Right atrium auricular region (tissue), 2 donors: ENCODE data around the gene XK. TPM values are rescaled to one million over a fixed set of nuclear protein-coding genes. Genes with fewer than 3 reads are reported as not detected.

Experiments used
- DNase-seq: peaks from one replicate; pipeline ENCODE4 v3.0.0-alpha.2; 2019; ENCODE audit warnings: low spot score
- H3K27ac ChIP-seq, 2 donors: fragments of 200-600 bp; sonication (generic); 1 replicate in 1 of 2; 2 replicates in 1 of 2; pipeline ENCODE4 v1.5.1; 2016 to 2019
- H3K27me3 ChIP-seq, 2 donors: fragments of 200-600 bp; sonication (generic); one replicate each; pipeline versions ENCODE4 v1.5.1 to v1.6.0; 2017 to 2019
- H3K36me3 ChIP-seq: fragments of 200-600 bp; sonication (generic); one replicate; pipeline ENCODE4 v1.5.1; 2016
- H3K4me1 ChIP-seq, 2 donors: fragments of 200-600 bp; sonication (generic); one replicate each; pipeline versions ENCODE4 v1.5.1 to v1.6.0; 2017 to 2019
- H3K4me3 ChIP-seq, 2 donors: fragments of 200-600 bp; sonication (generic); 1 replicate in 1 of 2; 2 replicates in 1 of 2; pipeline ENCODE4 v1.5.1; 2017 to 2019; ENCODE audit warnings: mild to moderate bottlenecking in 1 of 2, moderate library complexity in 1 of 2
- H3K9me3 ChIP-seq, 2 donors: fragments of 200-600 bp; sonication (generic); one replicate each; pipeline ENCODE4 v1.5.1; 2019
- total RNA-seq, 2 donors: library from RNA; depleted of rRNA; stranded (reverse); fragments of >200 nt; gene quantifications; one replicate each; pipeline ENCODE4 v1.1.0, GENCODE V29; 2016
- TF ChIP-seq, protein P1 (sequence below), 2 donors: fragments of 200-600 bp; sonication (generic); IDR thresholded peaks; one replicate each; pipeline ENCODE4 v1.5.1; 2019; ENCODE audit warnings: antibody characterized with exemption in 2 of 2

Gene XK
- total RNA-seq, 2 donors from 2014 or later: 5.1 to 10.1 TPM

GRCh38 chrX:37776283-37776986, 90.8 kb downstream of the XK start:
- no peak overlapping the region for H3K4me3 ChIP-seq
- H3K4me1 ChIP-seq: no peaks in the 10 kb centered on the region
- DNase-seq: no peak
- no peak overlapping the region for H3K27ac ChIP-seq
- H3K9me3 ChIP-seq: no peaks in the 10 kb centered on the region
- no peaks in the 10 kb centered on the region for H3K27me3 ChIP-seq
- no peaks in the 10 kb centered on the region for H3K36me3 ChIP-seq
- TF ChIP-seq, protein P1, sequence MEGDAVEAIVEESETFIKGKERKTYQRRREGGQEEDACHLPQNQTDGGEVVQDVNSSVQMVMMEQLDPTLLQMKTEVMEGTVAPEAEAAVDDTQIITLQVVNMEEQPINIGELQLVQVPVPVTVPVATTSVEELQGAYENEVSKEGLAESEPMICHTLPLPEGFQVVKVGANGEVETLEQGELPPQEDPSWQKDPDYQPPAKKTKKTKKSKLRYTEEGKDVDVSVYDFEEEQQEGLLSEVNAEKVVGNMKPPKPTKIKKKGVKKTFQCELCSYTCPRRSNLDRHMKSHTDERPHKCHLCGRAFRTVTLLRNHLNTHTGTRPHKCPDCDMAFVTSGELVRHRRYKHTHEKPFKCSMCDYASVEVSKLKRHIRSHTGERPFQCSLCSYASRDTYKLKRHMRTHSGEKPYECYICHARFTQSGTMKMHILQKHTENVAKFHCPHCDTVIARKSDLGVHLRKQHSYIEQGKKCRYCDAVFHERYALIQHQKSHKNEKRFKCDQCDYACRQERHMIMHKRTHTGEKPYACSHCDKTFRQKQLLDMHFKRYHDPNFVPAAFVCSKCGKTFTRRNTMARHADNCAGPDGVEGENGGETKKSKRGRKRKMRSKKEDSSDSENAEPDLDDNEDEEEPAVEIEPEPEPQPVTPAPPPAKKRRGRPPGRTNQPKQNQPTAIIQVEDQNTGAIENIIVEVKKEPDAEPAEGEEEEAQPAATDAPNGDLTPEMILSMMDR (IDR thresholded peaks at IDR 0.05): no peak

DNA sequence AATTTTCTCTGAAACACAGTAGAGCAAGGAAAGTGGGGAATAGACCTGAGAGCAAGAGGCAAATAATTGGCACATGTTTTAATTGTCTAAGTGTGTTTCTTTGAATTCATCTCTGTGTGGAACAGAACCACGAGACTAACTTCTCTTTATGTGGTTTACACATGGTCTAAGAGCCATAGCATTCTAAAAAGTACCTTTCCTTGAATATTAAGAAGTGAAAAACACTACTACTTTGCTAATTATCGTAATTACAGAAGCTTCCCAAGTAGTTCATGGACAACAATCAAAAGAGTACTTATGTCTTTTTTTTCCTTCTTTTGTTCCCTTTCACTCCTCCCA, 91.4 kb downstream of the XK start:
- no peaks in the 10 kb centered on the region for H3K4me1 ChIP-seq
- TF ChIP-seq, protein P1 (IDR thresholded peaks at IDR 0.05): no peak
- no peak overlapping the region for H3K27ac ChIP-seq
- no peaks in the 10 kb centered on the region for H3K9me3 ChIP-seq
- H3K4me3 ChIP-seq: no peak overlapping the region
- H3K27me3 ChIP-seq: no peaks in the 10 kb centered on the region
- no peaks in the 10 kb centered on the region for H3K36me3 ChIP-seq
- DNase-seq: no peak

GRCh38 chrX:37779857-37780256, 94.3 kb downstream of the XK start, which contains the start of gene CYBB:
TSS of gene CYBB (plus strand) at chrX:37780059. CDS start at chrX:37780078, 19 bp downstream.
- H3K36me3 ChIP-seq: no peaks in the 10 kb centered on the region
- no peaks in the 10 kb centered on the region for H3K4me1 ChIP-seq
- no peak for DNase-seq
- no peaks in the 10 kb centered on the region for H3K9me3 ChIP-seq
- no peaks in the 10 kb centered on the region for H3K27me3 ChIP-seq
- TF ChIP-seq, protein P1 (IDR thresholded peaks at IDR 0.05): no peak
- H3K27ac ChIP-seq: no peak within 1 kb of the TSS
- no peak within 1 kb of the TSS for H3K4me3 ChIP-seq

- DNase-seq: no peak
- H3K36me3 ChIP-seq: no peaks in the 10 kb centered on the region
- no peaks in the 10 kb centered on the region for H3K9me3 ChIP-seq
- H3K27me3 ChIP-seq: no peaks in the 10 kb centered on the region
- no peaks in the 10 kb centered on the region for H3K4me1 ChIP-seq
- H3K27ac ChIP-seq: no peak overlapping the region
- TF ChIP-seq, protein P1 (IDR thresholded peaks at IDR 0.05): no peak
- no peak overlapping the region for H3K4me3 ChIP-seq
Measured at GRCh38 chrX:37781081-37781480, 95.5 kb downstream of the XK start.

Other genes with a start within 250 kb of the XK start
- under 1 TPM; 0.07 to 0.08 TPM for gene LANCL3, start 114.1 kb upstream of the XK start, total RNA-seq
- 10 to 100 TPM in 1 of 2 donors, 1 to 10 TPM in 1; 4.4 to 19.7 TPM for gene CYBB, start 94.3 kb downstream of the XK start, total RNA-seq
- gene DYNLT3, start 161.8 kb downstream of the XK start, total RNA-seq: 10 to 100 TPM; 20.9 to 25.9 TPM